HG02610 (cell line): ENCODE data around the gene SLC30A2.

ENCODE experiments used
- ATAC-seq: cut with Tn5 transposase; IDR thresholded peaks from one replicate; pipeline ENCODE4 v1.9.1; 2021; ENCODE audit warnings: mild to moderate bottlenecking, moderate library complexity; ENCODE audit not compliant: unreplicated experiment

Gene SLC30A2

GRCh38 chr1:26023826-26024225 is 22.1 kb downstream of the SLC30A2 start:
- ATAC-seq, result no peak

GRCh38 chr1:26023009-26023408 is 22.9 kb downstream of the SLC30A2 start:
- no peak for ATAC-seq

- ATAC-seq, result no peak
These were observed 23.5 kb downstream of the SLC30A2 start for GRCh38 chr1:26022404-26022779.

GRCh38 chr1:26021647-26022403 is 24.1 kb downstream of the SLC30A2 start, which contains the start of gene EXTL1:
EXTL1 (plus strand) TSS chr1:26021775; CDS start chr1:26022647, 872 bp downstream.
- ATAC-seq, result no peak

- ATAC-seq, result no peak
These were observed 24.8 kb downstream of the SLC30A2 start for GRCh38 chr1:26020941-26021646.

- ATAC-seq, result no peak
These were observed 25.6 kb downstream of the SLC30A2 start for GRCh38 chr1:26020330-26020768.

- ATAC-seq, result no peak
These were observed 26.1 kb downstream of the SLC30A2 start for GRCh38 chr1:26019641-26020315.

- ATAC-seq, result no peak
These were observed 28.3 kb downstream of the SLC30A2 start for GRCh38 chr1:26017606-26018005.

GRCh38 chr1:26016953-26017545 is 28.9 kb downstream of the SLC30A2 start:
- no peak for ATAC-seq

- ATAC-seq, result no peak
These were observed 29.5 kb downstream of the SLC30A2 start for GRCh38 chr1:26016258-26016952.

GRCh38 chr1:26015358-26015757 is 30.6 kb downstream of the SLC30A2 start:
- ATAC-seq, result no peak

- no peak for ATAC-seq
These were observed 31.7 kb downstream of the SLC30A2 start for GRCh38 chr1:26014179-26014578.

- no peak for ATAC-seq
These were observed 33.1 kb downstream of the SLC30A2 start for GRCh38 chr1:26012864-26013263.

GRCh38 chr1:26010825-26011224 is 35.1 kb downstream of the SLC30A2 start:
- ATAC-seq, result no peak

- no peak for ATAC-seq
These were observed 36.0 kb downstream of the SLC30A2 start for GRCh38 chr1:26009796-26010447.

- no peak for ATAC-seq
These were observed 39.2 kb downstream of the SLC30A2 start for GRCh38 chr1:26006710-26007109.

GRCh38 chr1:26005434-26006105 is 40.3 kb downstream of the SLC30A2 start:
- no peak for ATAC-seq

- no peak for ATAC-seq
These were observed 42.2 kb downstream of the SLC30A2 start for GRCh38 chr1:26003756-26004155.

GRCh38 chr1:26003262-26003661 is 42.7 kb downstream of the SLC30A2 start:
- ATAC-seq, result no peak
